Body of pancreas (tissue), 4 donors: Measurements from ENCODE around the gene THADA.

Source experiments
- POLR2A ChIP-seq, 3 donors: fragments of 450-650 bp; IDR thresholded peaks; one replicate each; pipeline ENCODE4 v1.6.1; 2016; ENCODE audit warnings: antibody characterized with exemption in 3 of 3, mild to moderate bottlenecking in 2 of 3
- TF ChIP-seq, protein P1 (sequence below), 7 experiments: fragments of 450-650 bp in 4 of 7; fragments of 200-600 bp in 3 of 7; sonication (generic) in 3 of 7; IDR thresholded peaks; one replicate each; pipeline ENCODE4 v1.5.1; 2016 to 2019; ENCODE audit warnings: antibody characterized with exemption in 7 of 7

DNA sequence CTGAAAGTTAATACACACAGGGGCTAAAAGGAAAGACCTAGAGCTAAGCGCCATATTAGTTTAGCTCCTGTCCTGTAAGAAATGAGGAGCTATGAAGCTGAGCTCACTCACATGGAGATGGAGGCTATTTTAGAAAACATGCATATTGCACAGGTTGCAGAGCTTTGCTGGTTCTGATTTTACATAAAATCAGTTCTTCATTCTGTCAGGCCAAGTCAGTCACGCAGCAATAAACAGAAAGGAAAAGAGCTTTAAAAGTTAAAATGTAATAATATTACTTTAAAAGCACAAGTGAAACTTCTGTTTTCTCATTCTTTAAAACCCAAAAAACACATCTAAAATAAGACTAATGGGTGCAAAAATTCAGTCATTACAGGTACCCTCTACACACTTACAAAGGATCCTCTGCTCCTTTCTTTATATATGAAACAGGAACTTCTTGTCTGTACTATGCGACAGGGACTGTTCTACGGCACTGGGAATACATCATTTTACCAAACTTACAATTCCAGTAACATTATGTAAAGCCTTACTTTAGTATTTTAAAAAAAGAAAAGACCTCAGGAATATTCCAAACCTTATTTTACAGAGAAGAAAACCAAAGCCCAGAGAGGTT is 113.8 kb downstream of the THADA start:
- TF ChIP-seq POLR2A (IDR thresholded peaks at IDR 0.05) = no peak
- TF ChIP-seq, protein P1, sequence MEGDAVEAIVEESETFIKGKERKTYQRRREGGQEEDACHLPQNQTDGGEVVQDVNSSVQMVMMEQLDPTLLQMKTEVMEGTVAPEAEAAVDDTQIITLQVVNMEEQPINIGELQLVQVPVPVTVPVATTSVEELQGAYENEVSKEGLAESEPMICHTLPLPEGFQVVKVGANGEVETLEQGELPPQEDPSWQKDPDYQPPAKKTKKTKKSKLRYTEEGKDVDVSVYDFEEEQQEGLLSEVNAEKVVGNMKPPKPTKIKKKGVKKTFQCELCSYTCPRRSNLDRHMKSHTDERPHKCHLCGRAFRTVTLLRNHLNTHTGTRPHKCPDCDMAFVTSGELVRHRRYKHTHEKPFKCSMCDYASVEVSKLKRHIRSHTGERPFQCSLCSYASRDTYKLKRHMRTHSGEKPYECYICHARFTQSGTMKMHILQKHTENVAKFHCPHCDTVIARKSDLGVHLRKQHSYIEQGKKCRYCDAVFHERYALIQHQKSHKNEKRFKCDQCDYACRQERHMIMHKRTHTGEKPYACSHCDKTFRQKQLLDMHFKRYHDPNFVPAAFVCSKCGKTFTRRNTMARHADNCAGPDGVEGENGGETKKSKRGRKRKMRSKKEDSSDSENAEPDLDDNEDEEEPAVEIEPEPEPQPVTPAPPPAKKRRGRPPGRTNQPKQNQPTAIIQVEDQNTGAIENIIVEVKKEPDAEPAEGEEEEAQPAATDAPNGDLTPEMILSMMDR (IDR thresholded peaks at IDR 0.05) = no peak
